SK-N-SH (cell line): ENCODE results near the gene PDE4A. TPM values are rescaled to one million over a fixed set of nuclear protein-coding genes. Genes with fewer than 3 reads are reported as not detected.

ENCODE experiments used
- CTCF ChIA-PET: fragments of 300-600, 350-600 bp; formaldehyde crosslinking; extraction: SDS; loops from one replicate; lab custom pipeline; 2021; lab: Yijun Ruan, JAX
- POLR2A ChIA-PET: fragments of 350-600 bp; sonication (Branson Sonifier 250); formaldehyde crosslinking; extraction: SDS; loops from one replicate; lab custom pipeline; 2020; ENCODE audit warnings: antibody characterized with exemption, inconsistent platforms; lab: Yijun Ruan, JAX
- DNase-seq: peaks from one replicate; pipeline ENCODE4 v3.0.0; 2012
- H2AFZ ChIP-seq: fragments of 200-600 bp; sonication (generic); 2 replicates; pipeline ENCODE4 v1.8.1; 2016; ENCODE audit warnings: antibody characterized with exemption, mild to moderate bottlenecking, low read depth
- H3F3A ChIP-seq: fragments of 200-600 bp; sonication (generic); replicated peaks from 2 replicates; pipeline ENCODE3; 2016; ENCODE audit warnings: antibody characterized with exemption, mild to moderate bottlenecking; ENCODE audit not compliant: insufficient read depth
- H3K27ac ChIP-seq, 2 experiments: fragments of 200-500 bp in 1 of 2; fragments of 200-600 bp in 1 of 2; sonication (Bioruptor generic) in 1 of 2; sonication (generic), shearing (Covaris generic) in 1 of 2; 2 replicates each; pipeline versions ENCODE4 v1.5.1 to v1.6.1; 2014 to 2016; ENCODE audit warnings: low read depth in 2 of 2, inconsistent platforms in 1 of 2, low read length in 1 of 2, mild to moderate bottlenecking in 1 of 2, mixed read lengths in 1 of 2
- H3K27me3 ChIP-seq: fragments of 200-600 bp; sonication (generic), shearing (Covaris generic); 2 replicates; pipeline ENCODE4 v1.6.1; 2016; ENCODE audit warnings: mixed run types; ENCODE audit not compliant: insufficient read depth
- H3K36me3 ChIP-seq, 2 experiments: fragments of 200-500 bp in 1 of 2; fragments of 200-600 bp in 1 of 2; sonication (Bioruptor generic) in 1 of 2; sonication (generic) in 1 of 2; replicated peaks in 1 of 2; 2 replicates each; pipeline versions ENCODE3 to v1.5.1; 2014 to 2016; ENCODE audit warnings: low read length in 1 of 2, mild to moderate bottlenecking in 1 of 2; ENCODE audit not compliant: insufficient read depth in 2 of 2, control insufficient read depth in 1 of 2
- H3K4me1 ChIP-seq, 2 experiments: fragments of 200-500 bp in 1 of 2; fragments of 200-600 bp in 1 of 2; sonication (Bioruptor generic) in 1 of 2; sonication (generic), shearing (Covaris generic) in 1 of 2; 2 replicates each; pipeline versions ENCODE4 v1.5.1 to v1.6.1; 2014 to 2016; ENCODE audit warnings: low read depth in 1 of 2, low read length in 1 of 2, mixed run types in 1 of 2; ENCODE audit not compliant: insufficient read depth in 2 of 2, control insufficient read depth in 1 of 2
- H3K4me2 ChIP-seq: fragments of 200-600 bp; sonication (generic), shearing (Covaris generic); 2 replicates; pipeline ENCODE4 v1.6.1; 2017; ENCODE audit warnings: mixed run types
- H3K4me3 ChIP-seq, 2 experiments: fragments of 200-500 bp in 1 of 2; fragments of 200-600 bp in 1 of 2; sonication (Bioruptor generic) in 1 of 2; sonication (generic), shearing (Covaris generic) in 1 of 2; 2 replicates each; pipeline versions ENCODE4 v1.5.1 to v1.8.1; 2014 to 2016; ENCODE audit warnings: low read depth in 2 of 2, inconsistent platforms in 1 of 2, low read length in 1 of 2, mild to moderate bottlenecking in 1 of 2, mixed read lengths in 1 of 2, moderate library complexity in 1 of 2
- H3K79me2 ChIP-seq: fragments of 200-600 bp; sonication (generic); 2 replicates; pipeline ENCODE4 v1.8.1; 2017; ENCODE audit warnings: mild to moderate bottlenecking; ENCODE audit not compliant: insufficient read depth
- H3K9ac ChIP-seq: fragments of 200-600 bp; sonication (generic); 2 replicates; pipeline ENCODE4 v1.6.1; 2017; ENCODE audit warnings: mixed run types
- H3K9me2 ChIP-seq: fragments of 200-600 bp; sonication (generic); 2 replicates; pipeline ENCODE4 v1.6.1; 2017; ENCODE audit warnings: mixed run types
- H3K9me3 ChIP-seq: fragments of 200-600 bp; sonication (generic); 2 replicates; pipeline ENCODE4 v1.6.1; 2017; ENCODE audit warnings: mixed run types, mild to moderate bottlenecking, moderate library complexity
- H4K20me1 ChIP-seq: fragments of 200-600 bp; sonication (generic); 2 replicates; pipeline ENCODE4 v1.6.1; 2017; ENCODE audit warnings: mild to moderate bottlenecking, mixed run types; ENCODE audit not compliant: insufficient read depth
- EP300 ChIP-seq, 2 experiments: IDR thresholded peaks; 2 replicates each; pipeline versions ENCODE4 v1.4.0 to v1.6.1; 2012; ENCODE audit warnings: borderline replicate concordance in 1 of 2, low read depth in 1 of 2, low read length in 1 of 2
- EZH2phosphoT487 ChIP-seq: fragments of 200-600 bp; sonication (generic); IDR thresholded peaks from 2 replicates; pipeline ENCODE4 v1.6.1; 2017; ENCODE audit warnings: low read depth, mixed run types, mild to moderate bottlenecking, antibody characterized with exemption, moderate library complexity, borderline replicate concordance
- FOSL2 ChIP-seq: IDR thresholded peaks from 2 replicates; pipeline ENCODE4 v1.4.0; 2012; ENCODE audit warnings: low read depth, mild to moderate bottlenecking, moderate library complexity, borderline replicate concordance
- FOXJ3 ChIP-seq: sonication (generic); formaldehyde crosslinking; IDR thresholded peaks from 2 replicates; pipeline ENCODE4 v1.5.1; 2020; ENCODE audit warnings: mild to moderate bottlenecking, missing genetic modification reagents
- GABPA ChIP-seq: IDR thresholded peaks from 2 replicates; pipeline ENCODE4 v1.4.0; 2012; ENCODE audit warnings: low read depth, mild to moderate bottlenecking
- GATA2 ChIP-seq: sonication (generic); formaldehyde crosslinking; IDR thresholded peaks from 2 replicates; pipeline ENCODE4 v1.5.0; 2020; ENCODE audit warnings: mild to moderate bottlenecking, missing genetic modification reagents
- MXI1 ChIP-seq: IDR thresholded peaks from 2 replicates; pipeline ENCODE4 v1.6.1; 2012; ENCODE audit warnings: mild to moderate bottlenecking, low read depth, low read length, improper control_type of control experiment
- NFIC ChIP-seq: IDR thresholded peaks from 2 replicates; pipeline ENCODE4 v1.4.0; 2012; ENCODE audit warnings: borderline replicate concordance
- PBX3 ChIP-seq: IDR thresholded peaks from 2 replicates; pipeline ENCODE4; 2012
- POLR2AphosphoS5 ChIP-seq: IDR thresholded peaks from 2 replicates; pipeline ENCODE4 v1.6.1; 2012; ENCODE audit warnings: low read depth, low read length
- TCF12 ChIP-seq: IDR thresholded peaks from 2 replicates; pipeline ENCODE4 v1.4.0; 2012
- YY1 ChIP-seq: IDR thresholded peaks from 2 replicates; pipeline ENCODE4 v1.4.0; 2012; ENCODE audit warnings: low read depth, mild to moderate bottlenecking
- WGBS: methylation state at CpG from one replicate; pipeline ENCODE4 v1.1.6; 2017; ENCODE audit warnings: low lambda C conversion rate; 5-methylcytosine and 5-hydroxymethylcytosine counted together
- polyA plus RNA-seq, 3 experiments: library from polyadenylated mRNA; depleted of rRNA; stranded (reverse); fragments of >200 nt; gene quantifications; 2 replicates each; pipeline ENCODE4 v1.2.3, GENCODE V29; 2012
- TF ChIP-seq, protein P1 (sequence below): IDR thresholded peaks from 2 replicates; pipeline ENCODE4 v1.4.0; 2012; ENCODE audit warnings: low read depth, borderline replicate concordance

PDE4A gene
- polyA plus RNA-seq, 1 of the 3 experiments (the other 2 are of a cell fraction) = 2.9 TPM

DNA sequence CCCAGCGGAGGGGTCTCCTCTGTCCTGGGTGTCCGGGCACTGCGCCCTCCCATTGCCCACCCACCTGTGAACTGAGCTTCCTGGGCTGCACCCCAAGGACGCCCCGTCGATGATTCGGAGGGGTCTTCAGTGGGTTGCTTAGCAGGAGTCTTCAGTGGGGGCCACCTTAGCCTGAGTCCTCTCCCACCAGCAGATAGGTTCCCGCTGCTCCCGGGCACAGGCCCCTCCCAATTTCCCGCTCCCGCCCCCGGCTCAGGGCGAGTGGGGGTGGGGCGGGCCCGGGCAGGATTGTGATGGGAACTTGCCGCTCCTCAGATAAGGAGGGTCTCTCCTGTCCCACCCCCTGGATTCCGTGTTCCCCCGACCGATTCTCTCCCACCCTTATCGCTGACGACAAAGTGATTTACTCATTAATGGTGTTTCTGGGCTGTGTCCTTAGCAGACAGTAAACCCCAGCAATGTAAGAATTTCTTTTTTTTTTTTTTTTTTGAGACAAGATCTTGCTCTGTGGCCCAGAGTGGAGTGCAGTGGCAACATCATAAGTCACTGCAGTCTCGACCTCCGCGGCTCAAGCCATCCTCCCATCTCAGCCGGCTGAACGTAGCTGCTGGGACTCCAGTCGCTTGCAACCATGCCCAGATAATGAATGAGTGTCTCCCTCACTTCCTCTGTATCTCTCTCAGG, 97.6 kb downstream of the PDE4A start:
- POLR2A ChIA-PET = interaction anchor here (1.4 kb wide), 1 partner anchor 18 kb away, joined by 3 read pairs; no protein-coding TSS in a partner anchor
- H3F3A ChIP-seq = no peaks in the 10 kb centered on the region
- peak overlapping the region; percentile 38 to 58 for H3K4me3 ChIP-seq
- DNase-seq = peak; percentile 69
- no peaks in the 10 kb centered on the region for H4K20me1 ChIP-seq
- CTCF ChIA-PET = interaction anchor here (1.0 to 3.6 kb wide), 4 partner anchors 8 to 200 kb away, joined by 3 to 20 read pairs (median 7); partner anchors contain the start of gene DNM2
- no peaks in the 10 kb centered on the region for H3K79me2 ChIP-seq
- no peak for TF ChIP-seq NFIC
- TF ChIP-seq EZH2phosphoT487 = no peak
- TF ChIP-seq FOXJ3 (CRISPR knock-in tag) = no peak
- TF ChIP-seq EP300 (IDR thresholded peaks at IDR 0.05; ENCODE audit: borderline replicate concordance in 1 of 2, low read depth in 1 of 2, low read length in 1 of 2) = no peak
- TF ChIP-seq POLR2AphosphoS5 = no peak
- no peak for TF ChIP-seq GATA2
- no peak for TF ChIP-seq TCF12
- no peak for TF ChIP-seq MXI1
- no peak for TF ChIP-seq PBX3
- no peak for TF ChIP-seq GABPA
- no peak for TF ChIP-seq YY1
- no peak for TF ChIP-seq FOSL2
- TF ChIP-seq, protein P1, sequence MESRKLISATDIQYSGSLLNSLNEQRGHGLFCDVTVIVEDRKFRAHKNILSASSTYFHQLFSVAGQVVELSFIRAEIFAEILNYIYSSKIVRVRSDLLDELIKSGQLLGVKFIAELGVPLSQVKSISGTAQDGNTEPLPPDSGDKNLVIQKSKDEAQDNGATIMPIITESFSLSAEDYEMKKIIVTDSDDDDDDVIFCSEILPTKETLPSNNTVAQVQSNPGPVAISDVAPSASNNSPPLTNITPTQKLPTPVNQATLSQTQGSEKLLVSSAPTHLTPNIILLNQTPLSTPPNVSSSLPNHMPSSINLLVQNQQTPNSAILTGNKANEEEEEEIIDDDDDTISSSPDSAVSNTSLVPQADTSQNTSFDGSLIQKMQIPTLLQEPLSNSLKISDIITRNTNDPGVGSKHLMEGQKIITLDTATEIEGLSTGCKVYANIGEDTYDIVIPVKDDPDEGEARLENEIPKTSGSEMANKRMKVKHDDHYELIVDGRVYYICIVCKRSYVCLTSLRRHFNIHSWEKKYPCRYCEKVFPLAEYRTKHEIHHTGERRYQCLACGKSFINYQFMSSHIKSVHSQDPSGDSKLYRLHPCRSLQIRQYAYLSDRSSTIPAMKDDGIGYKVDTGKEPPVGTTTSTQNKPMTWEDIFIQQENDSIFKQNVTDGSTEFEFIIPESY = no peak
- peak overlapping the region; percentile 79 for H3K4me2 ChIP-seq
- 5% methylated on average over 15 of the region's 27 CpGs for WGBS
- H2AFZ ChIP-seq = peak overlapping the region; percentile 78
- H3K27ac ChIP-seq = no peak overlapping the region
- H3K9me3 ChIP-seq = no peaks in the 10 kb centered on the region
- H3K4me1 ChIP-seq = no peaks in the 10 kb centered on the region; a peak in 1 of 4 replicates
- no peaks in the 10 kb centered on the region for H3K9me2 ChIP-seq
- H3K9ac ChIP-seq = no peak overlapping the region
- H3K27me3 ChIP-seq = peaks cover 13% of the 10 kb centered on the region; the same call in 1 of the 2 replicates
- no peaks in the 10 kb centered on the region for H3K36me3 ChIP-seq
